Spleen (tissue), 11 donors: ENCODE results near the gene PHACTR2. TPM values are rescaled to one million over a fixed set of nuclear protein-coding genes. Genes with fewer than 3 reads are reported as not detected.

Experiments
- DNase-seq: peaks from one replicate; pipeline ENCODE4 v3.0.0-alpha.2; 2020
- H3K27ac ChIP-seq, 8 donors: fragments of 200-600 bp; sonication (generic) in 7 of 8; 1 replicate in 4 of 8; 2 replicates in 4 of 8; pipeline versions ENCODE4 v1.5.0 to v1.8.0; 2016 to 2021; ENCODE audit warnings: inconsistent platforms in 4 of 8, mild to moderate bottlenecking in 4 of 8, moderate library complexity in 1 of 8
- H3K27me3 ChIP-seq, 7 donors: fragments of 200-600 bp; sonication (generic) in 6 of 7; replicated peaks in 1 of 7; 1 replicate in 4 of 7; 2 replicates in 3 of 7; pipeline versions ENCODE4 v1.5.0 to v1.8.0; 2016 to 2021; ENCODE audit warnings: inconsistent platforms in 3 of 7, mild to moderate bottlenecking in 1 of 7
- H3K36me3 ChIP-seq, 6 donors: fragments of 200-600 bp; sonication (generic) in 5 of 6; 1 replicate in 4 of 6; 2 replicates in 2 of 6; pipeline versions ENCODE4 v1.5.0 to v1.8.0; 2016 to 2021; ENCODE audit warnings: inconsistent platforms in 2 of 6
- H3K4me1 ChIP-seq, 6 donors: fragments of 200-600 bp; sonication (generic) in 5 of 6; 1 replicate in 3 of 6; 2 replicates in 3 of 6; pipeline versions ENCODE4 v1.5.0 to v1.8.0; 2016 to 2021; ENCODE audit warnings: inconsistent platforms in 3 of 6
- H3K4me3 ChIP-seq, 8 donors: fragments of 200-600 bp; sonication (generic) in 7 of 8; 1 replicate in 4 of 8; 2 replicates in 4 of 8; pipeline versions ENCODE4 v1.5.0 to v1.8.0; 2016 to 2021; ENCODE audit warnings: inconsistent platforms in 4 of 8, mild to moderate bottlenecking in 4 of 8, moderate library complexity in 2 of 8
- H3K9me3 ChIP-seq, 8 donors: fragments of 200-600 bp; sonication (generic) in 7 of 8; 1 replicate in 4 of 8; 2 replicates in 4 of 8; pipeline versions ENCODE4 v1.5.0 to v1.8.0; 2016 to 2021; ENCODE audit warnings: inconsistent platforms in 4 of 8
- CTCF ChIP-seq, 11 experiments: fragments of 200-600 bp in 7 of 11; fragments of 450-650 bp in 4 of 11; sonication (generic) in 4 of 11; IDR thresholded peaks in 8 of 11; conservative IDR thresholded peaks in 3 of 11; 1 replicate in 7 of 11; 2 replicates in 4 of 11; pipeline versions ENCODE4 v1.4.0 to v1.8.0; 2016 to 2021; ENCODE audit warnings: antibody characterized with exemption in 11 of 11, inconsistent platforms in 4 of 11, mild to moderate bottlenecking in 1 of 11
- POLR2A ChIP-seq, 3 donors: fragments of 450-650 bp; IDR thresholded peaks; one replicate each; pipeline ENCODE4 v1.5.1; 2017; ENCODE audit warnings: antibody characterized with exemption in 3 of 3, mild to moderate bottlenecking in 1 of 3
- POLR2AphosphoS5 ChIP-seq, 3 donors: sonication (generic); formaldehyde crosslinking; IDR thresholded peaks; one replicate each; pipeline ENCODE4 v1.5.1; 2017; ENCODE audit warnings: antibody characterized with exemption in 3 of 3
- WGBS, 5 donors: extraction: QIAGEN DNeasy Blood & Tissue Kit in 3 of 5; methylation state at CpG; one replicate each; pipeline versions ENCODE4 v1.1.5 to v1.1.7; 2013 to 2018; 5-methylcytosine and 5-hydroxymethylcytosine counted together
- intact Hi-C: fragments of 100-400 bp; cut with DNase I; formaldehyde crosslinking; loops from one replicate; pipeline ENCODE4 v1.15.0; 2023; ENCODE audit warnings: low total_unique reads
- polyA plus RNA-seq, 3 donors: library from polyadenylated mRNA; stranded (reverse); fragments of 200-250 nt; gene quantifications; one replicate each; pipeline ENCODE4 v1.2.1, GENCODE V29; 2013
- total RNA-seq, 7 donors: library from RNA; depleted of rRNA in 3 of 7; stranded (reverse); fragments of >200 nt in 3 of 7; fragmentation: NEBNext Ultra II Directional in 4 of 7; extraction: Animal tissue kit (Norgen Biotek cat#: 25700) in 4 of 7; gene quantifications; one replicate each; pipeline versions ENCODE4 v1.1.0 to v1.2.1, GENCODE V29; 2016 to 2021
- donor health status: healthy with polysubstance abuse.
- donor health status: DM: no; HTN: no; CAD: no; lungs with moderate emphysema.
- donor health status: DM: no; HTN: no; CAD: no.
- donor health status: Bipolar disorder and iron deficiency.
- donor health status: healthy.
- donor health status: DM: no; HTN: no; CAD: no.
- donor health status: DM: yes; HTN: yes; CAD: no.

Gene PHACTR2
- total and polyA plus RNA-seq, 10 donors = 3.5 to 116 (median 76.1) TPM

GRCh38 chr6:143807103-143807772 lies 129.5 kb downstream of the PHACTR2 start:
- no peak for TF ChIP-seq CTCF (IDR thresholded peaks at IDR 0.05 in 8 of 11, conservative IDR thresholded peaks at IDR 0.05 in 3 of 11)
- no peak for TF ChIP-seq POLR2A (IDR thresholded peaks at IDR 0.05)
- no peak for TF ChIP-seq POLR2AphosphoS5 (IDR thresholded peaks at IDR 0.05)
- H3K27ac ChIP-seq = peak overlapping the region in 5 of 8 donors; percentile 22 to 71 (median 62)
- intact Hi-C loops = no loop called here

DNA sequence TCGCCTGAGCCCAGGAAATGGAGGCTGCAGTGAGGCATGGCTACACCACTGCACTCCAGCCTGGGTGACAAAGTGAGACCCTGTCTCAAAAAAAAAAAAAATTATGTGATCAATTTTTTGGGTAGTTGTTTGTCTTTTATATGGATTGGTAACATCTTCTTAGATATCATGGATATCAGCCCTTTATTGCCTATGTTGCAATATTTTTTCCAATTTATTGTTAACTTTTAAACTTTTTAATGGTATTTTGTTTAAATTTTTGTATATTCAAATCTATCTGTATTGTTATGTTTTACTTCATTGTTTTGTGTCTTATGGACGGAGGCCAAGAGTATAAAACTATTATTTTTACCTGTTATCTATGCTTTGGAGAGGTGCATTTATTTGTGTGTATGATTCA lies 133.0 kb downstream of the PHACTR2 start:
- Histone ChIP-seq H3K36me3 (peaks cover 0 to 71% (median 4%) of the 10 kb centered on the region in 6 donors), H3K4me1 (peaks cover 0 to 23% (median 4%) of the 10 kb centered on the region in 6 donors), H3K9me3 (no peaks in the 10 kb centered on the region), H3K27me3 (no peaks in the 10 kb centered on the region), H3K27ac (no peak overlapping the region), H3K4me3 (no peak overlapping the region)
- DNase-seq = no peak
- TF ChIP-seq CTCF (IDR thresholded peaks at IDR 0.05 in 8 of 11, conservative IDR thresholded peaks at IDR 0.05 in 3 of 11) (no peak), POLR2A (IDR thresholded peaks at IDR 0.05) (no peak), POLR2AphosphoS5 (IDR thresholded peaks at IDR 0.05) (no peak)
- intact Hi-C loops = no loop called here
- 88 to 99% (median 97%) methylated on average over 2 of the region's 2 CpGs for WGBS, 5 donors

More at GRCh38 chr6:143807103-143807772, 129.5 kb downstream of the PHACTR2 start:
- Histone ChIP-seq H3K4me1 (peaks cover 0 to 27% (median 4%) of the 10 kb centered on the region in 6 donors), H3K9me3 (no peaks in the 10 kb centered on the region), H3K27me3 (no peaks in the 10 kb centered on the region), H3K4me3 (no peak overlapping the region), H3K36me3 (peaks cover 0 to 74% (median 7%) of the 10 kb centered on the region in 6 donors)
- WGBS, 5 donors = 67 to 92% (median 79%) methylated on average over 6 of the region's 6 CpGs
- DNase-seq = no peak

DNA sequence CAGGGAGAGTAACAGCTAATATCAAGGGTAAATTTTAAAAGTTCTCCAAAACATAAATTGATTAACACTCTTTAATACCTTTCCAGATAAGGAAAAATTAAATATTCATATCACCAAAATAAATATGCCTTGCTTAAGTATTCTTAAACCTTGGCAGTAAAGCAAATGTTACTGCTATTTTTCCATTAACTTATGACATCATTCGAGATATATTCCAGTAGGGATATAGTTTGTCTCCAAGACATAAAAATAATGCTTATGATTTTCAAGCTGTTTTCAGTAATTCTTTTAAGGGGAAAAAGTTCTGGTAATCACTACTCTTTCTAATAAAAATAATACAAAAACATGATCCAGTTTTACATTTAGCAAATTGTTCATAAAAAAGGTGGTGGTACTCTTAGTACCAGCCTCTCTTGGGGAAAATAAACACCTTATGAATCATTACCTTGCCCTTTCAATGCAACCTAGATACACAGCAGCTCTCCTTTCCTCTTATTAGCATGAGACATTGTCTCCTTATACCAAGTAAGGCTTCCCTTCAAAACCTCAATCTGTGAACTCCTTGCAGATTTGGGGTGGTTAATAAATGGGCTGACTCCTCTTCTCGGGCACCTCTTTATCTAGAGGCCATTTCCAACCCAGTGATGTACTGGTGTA lies 133.9 kb downstream of the PHACTR2 start:
- DNase-seq = no peak
- Histone ChIP-seq H3K4me1 (peaks cover 0 to 14% (median under 1%) of the 10 kb centered on the region in 6 donors), H3K9me3 (no peaks in the 10 kb centered on the region), H3K4me3 (no peak overlapping the region), H3K27ac (no peak overlapping the region), H3K27me3 (no peaks in the 10 kb centered on the region), H3K36me3 (peaks cover 0 to 72% (median 4%) of the 10 kb centered on the region in 6 donors)
- WGBS, 5 donors = 89 to 98% (median 92%) methylated on average over 2 of the region's 2 CpGs
- TF ChIP-seq CTCF (IDR thresholded peaks at IDR 0.05 in 8 of 11, conservative IDR thresholded peaks at IDR 0.05 in 3 of 11) (no peak), POLR2AphosphoS5 (IDR thresholded peaks at IDR 0.05) (no peak), POLR2A (IDR thresholded peaks at IDR 0.05) (no peak)
- intact Hi-C loops = no loop called here

DNA sequence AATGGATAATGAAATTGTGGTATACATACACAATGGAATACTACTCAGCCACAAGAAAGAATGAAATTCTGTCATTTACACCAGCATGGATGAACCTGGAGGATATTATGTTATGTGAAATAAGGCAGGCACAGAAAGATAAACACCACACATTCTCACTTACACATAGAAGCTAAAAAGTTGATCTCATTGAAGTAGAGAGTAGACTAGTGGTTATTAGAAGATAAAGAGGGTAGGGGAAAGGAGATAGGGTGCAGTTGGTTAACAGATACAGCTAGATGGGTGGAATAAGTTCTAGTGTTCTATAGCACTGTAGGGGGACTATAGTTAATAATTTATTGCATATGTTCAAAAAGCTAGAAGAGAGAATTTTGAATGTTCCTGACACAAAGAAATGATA lies 139.9 kb downstream of the PHACTR2 start:
- no peaks in the 10 kb centered on the region for H3K27me3 ChIP-seq
- peaks cover 0 to 4% (median 0%) of the 10 kb centered on the region in 6 donors for H3K4me1 ChIP-seq
- H3K9me3 ChIP-seq = no peaks in the 10 kb centered on the region
- H3K36me3 ChIP-seq = peaks cover 0 to 60% (median 0%) of the 10 kb centered on the region in 6 donors
- TF ChIP-seq POLR2AphosphoS5 (IDR thresholded peaks at IDR 0.05) (no peak), POLR2A (IDR thresholded peaks at IDR 0.05) (no peak), CTCF (IDR thresholded peaks at IDR 0.05 in 8 of 11, conservative IDR thresholded peaks at IDR 0.05 in 3 of 11) (no peak)
- intact Hi-C loops = no loop called here
- no peak for DNase-seq
- no peak overlapping the region for H3K4me3 ChIP-seq
- H3K27ac ChIP-seq = no peak overlapping the region
